OCI-LY3 (cell line): ENCODE measurements around the gene SRCIN1.

Experiments
- H2AFZ ChIP-seq: fragments of 200-600, 300-600 bp; shearing (Covaris generic); 2 replicates; pipeline ENCODE4 v1.6.0; 2014; ENCODE audit warnings: antibody characterized with exemption, low read depth, low read length
- H3K27ac ChIP-seq: fragments of 200-600, 300-600 bp; sonication (generic); 2 replicates; pipeline ENCODE4 v1.5.1; 2014; ENCODE audit warnings: mild to moderate bottlenecking, low read length, moderate library complexity, mixed read lengths
- H3K27me3 ChIP-seq: fragments of 200-600, 300-600 bp; sonication (generic); 2 replicates; pipeline ENCODE4 v1.6.1; 2014; ENCODE audit warnings: low read depth, low read length, mixed read lengths
- H3K36me3 ChIP-seq: fragments of 200-600, 300-600 bp; sonication (generic); replicated peaks from 2 replicates; pipeline ENCODE3; 2014; ENCODE audit warnings: low read depth, low read length, mixed read lengths
- H3K4me1 ChIP-seq: fragments of 300-600, 200-600 bp; sonication (generic); 2 replicates; pipeline ENCODE4 v1.6.1; 2014; ENCODE audit warnings: low read length, mixed read lengths
- H3K4me2 ChIP-seq: fragments of 200-600, 300-600 bp; sonication (generic); 2 replicates; pipeline ENCODE4 v1.6.1; 2014; ENCODE audit warnings: low read length, mixed read lengths
- H3K4me3 ChIP-seq: fragments of 300-600, 200-600 bp; sonication (generic); 2 replicates; pipeline ENCODE4 v1.5.1; 2014; ENCODE audit warnings: antibody characterized with exemption, mild to moderate bottlenecking, low read length, moderate library complexity
- H3K79me2 ChIP-seq: fragments of 300-600, 200-600 bp; shearing (Covaris generic); 2 replicates; pipeline ENCODE4 v1.6.1; 2014; ENCODE audit warnings: mild to moderate bottlenecking, low read length, mixed read lengths
- H3K9ac ChIP-seq: fragments of 300-600, 200-600 bp; shearing (Covaris generic); 2 replicates; pipeline ENCODE4 v1.6.0; 2014; ENCODE audit warnings: mild to moderate bottlenecking, low read length, moderate library complexity
- H3K9me3 ChIP-seq: fragments of 200-600, 300-600 bp; shearing (Covaris generic); 2 replicates; pipeline ENCODE4 v1.6.1; 2014; ENCODE audit warnings: low read length, mixed read lengths; ENCODE audit not compliant: insufficient read depth
- H4K20me1 ChIP-seq: fragments of 200-600, 300-600 bp; sonication (generic); 2 replicates; pipeline ENCODE4 v1.6.1; 2016; ENCODE audit warnings: low read length, mixed read lengths; ENCODE audit not compliant: insufficient read depth
- CTCF ChIP-seq: fragments of 200-600, 300-600 bp; sonication (generic); IDR thresholded peaks from 2 replicates; pipeline ENCODE4 v1.5.1; 2014; ENCODE audit warnings: antibody characterized with exemption, low read length, low read depth
- EZH2phosphoT487 ChIP-seq: fragments of 200-600 bp; shearing (Covaris generic); IDR thresholded peaks from 2 replicates; pipeline ENCODE4 v1.6.1; 2018; ENCODE audit warnings: antibody characterized with exemption, mixed run types, low read depth

The SRCIN1 gene

GRCh38 chr17:38560503-38561318 is 45.0 kb downstream of the SRCIN1 start:
- no peak overlapping the region for H3K9ac ChIP-seq
- H3K4me1 ChIP-seq, result peaks cover 18% of the 10 kb centered on the region
- H3K27ac ChIP-seq, result no peak overlapping the region
- no peaks in the 10 kb centered on the region for H4K20me1 ChIP-seq
- H3K79me2 ChIP-seq, result no peaks in the 10 kb centered on the region
- no peaks in the 10 kb centered on the region for H3K36me3 ChIP-seq
- H2AFZ ChIP-seq, result no peak overlapping the region
- no peak overlapping the region for H3K4me2 ChIP-seq
- H3K4me3 ChIP-seq, result no peak overlapping the region
- no peaks in the 10 kb centered on the region for H3K9me3 ChIP-seq
- TF ChIP-seq CTCF, result no peak
- peaks cover 7% of the 10 kb centered on the region for H3K27me3 ChIP-seq

- Histone ChIP-seq H3K4me3 (peak overlapping the region; percentile 87), H4K20me1 (no peaks in the 10 kb centered on the region), H3K9me3 (no peaks in the 10 kb centered on the region), H3K79me2 (no peaks in the 10 kb centered on the region), H3K4me1 (peaks cover 18% of the 10 kb centered on the region), H3K27ac (no peak overlapping the region), H3K9ac (peak overlapping the region; percentile 38), H2AFZ (no peak overlapping the region; the same call in 1 of the 2 replicates), H3K4me2 (peak overlapping the region; percentile 97), H3K27me3 (peaks cover 2% of the 10 kb centered on the region), H3K36me3 (no peaks in the 10 kb centered on the region)
- TF ChIP-seq CTCF, result no peak
- TF ChIP-seq EZH2phosphoT487, result no peak
These were observed 45.9 kb downstream of the SRCIN1 start for GRCh38 chr17:38559880-38560230.

- H3K4me2 ChIP-seq, result peak overlapping the region; percentile 97
- H3K27me3 ChIP-seq, result peaks cover 5% of the 10 kb centered on the region
- H3K79me2 ChIP-seq, result no peaks in the 10 kb centered on the region
- H3K9me3 ChIP-seq, result no peaks in the 10 kb centered on the region
- no peak overlapping the region for H3K27ac ChIP-seq
- no peaks in the 10 kb centered on the region for H3K36me3 ChIP-seq
- H2AFZ ChIP-seq, result peak overlapping the region; percentile 70
- H3K4me1 ChIP-seq, result peaks cover 18% of the 10 kb centered on the region
- H3K4me3 ChIP-seq, result peak overlapping the region; percentile 87
- peak overlapping the region; percentile 55 for H3K9ac ChIP-seq
- no peaks in the 10 kb centered on the region for H4K20me1 ChIP-seq
- peak; percentile 34 for TF ChIP-seq CTCF
- TF ChIP-seq EZH2phosphoT487, result no peak
These were observed 46.5 kb downstream of the SRCIN1 start for GRCh38 chr17:38559051-38559879.

- peak overlapping the region; percentile 87 for H3K4me3 ChIP-seq
- no peaks in the 10 kb centered on the region for H3K79me2 ChIP-seq
- peak overlapping the region; percentile 97 for H3K4me2 ChIP-seq
- no peak overlapping the region for H3K27ac ChIP-seq
- peak overlapping the region; percentile 70 for H2AFZ ChIP-seq
- no peaks in the 10 kb centered on the region for H4K20me1 ChIP-seq
- no peaks in the 10 kb centered on the region for H3K36me3 ChIP-seq
- no peaks in the 10 kb centered on the region for H3K9me3 ChIP-seq
- TF ChIP-seq EZH2phosphoT487 (no peak), CTCF (no peak)
- peak overlapping the region; percentile 55 for H3K9ac ChIP-seq
- peaks cover 5% of the 10 kb centered on the region; the same call in 1 of the 2 replicates for H3K27me3 ChIP-seq
- H3K4me1 ChIP-seq, result peaks cover 18% of the 10 kb centered on the region
These were observed 47.1 kb downstream of the SRCIN1 start for GRCh38 chr17:38558728-38559050.
